Activated CD4-positive, alpha-beta T cell treated with anti-CD3 and anti-CD28 coated beads, Interleukin-2, amount 50 U/mL, for 48 hours (primary cell): Measurements from ENCODE around the gene METTL25.

Experiments used
- DNase-seq, 2 experiments: peaks; one replicate each; pipeline ENCODE4 v3.0.0-alpha.2; 2020

Gene METTL25

GRCh38 chr12:82474181-82474797, 116.0 kb downstream of the METTL25 start:
- no peak for DNase-seq

DNA sequence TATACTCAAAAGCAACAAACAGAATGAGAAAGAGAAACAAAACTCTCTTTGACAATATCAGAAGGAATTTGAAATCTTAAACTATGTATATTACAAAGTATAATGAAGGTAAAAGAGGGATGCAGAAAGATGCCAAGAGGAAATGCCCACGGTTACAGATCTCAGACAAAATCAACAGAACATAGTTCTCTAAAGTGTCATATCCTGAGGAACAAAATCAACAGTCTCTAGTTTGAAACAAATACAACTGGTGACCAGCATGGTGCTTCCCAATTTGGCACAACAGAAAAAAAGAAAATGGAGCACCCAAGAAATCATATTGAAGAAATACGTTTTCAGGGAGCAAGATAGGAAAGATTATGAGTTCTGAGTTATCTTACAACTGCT, 116.5 kb downstream of the METTL25 start:
- DNase-seq, result no peak

GRCh38 chr12:82475211-82475610, 116.9 kb downstream of the METTL25 start:
- no peak for DNase-seq

GRCh38 chr12:82476511-82476910, 118.2 kb downstream of the METTL25 start:
- no peak for DNase-seq

GRCh38 chr12:82479511-82479910, 121.2 kb downstream of the METTL25 start:
- no peak for DNase-seq

DNA sequence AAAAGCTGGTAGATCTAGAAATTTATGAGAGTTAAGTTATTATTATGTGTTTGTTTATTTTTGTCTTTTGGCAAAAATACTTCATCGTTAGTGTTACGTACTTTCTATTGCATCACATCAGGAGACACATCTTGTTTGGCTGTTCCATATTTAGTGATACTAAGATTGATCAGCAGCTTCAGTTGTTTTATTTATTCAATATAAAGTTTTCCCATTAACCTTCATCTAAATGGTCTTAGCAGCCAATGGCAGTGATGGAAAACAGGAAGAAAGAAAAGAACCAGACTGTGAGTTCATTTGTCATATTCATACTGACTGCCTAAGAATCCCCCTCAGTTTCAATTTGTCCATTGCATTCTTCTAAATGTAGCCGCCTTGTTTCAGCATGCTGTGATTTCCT, 122.3 kb downstream of the METTL25 start:
- no peak for DNase-seq

DNA sequence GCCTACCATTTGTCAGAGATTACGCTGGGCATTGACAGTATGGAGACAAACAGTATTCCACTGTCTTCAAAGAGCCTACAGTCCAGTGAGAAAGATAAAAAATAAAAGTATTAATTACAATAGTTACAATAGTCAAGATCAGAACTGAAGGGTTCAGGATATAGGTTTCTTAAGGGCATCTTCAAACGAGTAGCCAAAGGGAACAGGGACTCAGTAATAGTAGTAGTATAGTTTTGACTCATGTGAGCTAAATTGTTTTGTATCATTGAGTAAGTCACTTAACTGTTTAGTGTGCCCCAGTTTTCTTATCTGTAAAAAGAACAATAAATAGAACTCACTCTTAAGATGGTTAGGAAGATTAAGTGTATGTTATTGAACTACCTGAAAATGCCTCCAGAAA, 123.6 kb downstream of the METTL25 start:
- no peak for DNase-seq

GRCh38 chr12:82486524-82487235, 128.4 kb downstream of the METTL25 start:
- DNase-seq, result no peak

- DNase-seq, result no peak
Measured at GRCh38 chr12:82504409-82504808, 146.1 kb downstream of the METTL25 start.

DNA sequence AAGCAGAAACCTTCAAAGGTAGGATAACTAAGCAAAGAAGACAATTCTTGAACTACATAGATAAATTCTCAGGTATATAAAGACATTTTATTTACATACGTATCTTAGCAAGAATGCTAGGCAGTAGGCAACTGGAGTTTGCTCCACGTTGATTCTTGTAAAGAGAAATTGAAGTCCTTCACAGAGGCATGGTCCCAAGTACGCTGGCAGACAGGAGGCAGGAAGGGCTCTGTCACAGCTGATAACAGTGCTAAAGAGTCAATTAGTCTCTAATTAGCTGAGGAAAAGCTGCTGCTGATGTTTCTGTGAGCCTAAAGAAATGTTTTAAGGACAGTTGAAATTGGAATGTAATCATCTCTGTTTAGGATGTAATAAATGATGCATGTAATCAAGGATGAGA, 146.8 kb downstream of the METTL25 start:
- DNase-seq, result no peak

DNA sequence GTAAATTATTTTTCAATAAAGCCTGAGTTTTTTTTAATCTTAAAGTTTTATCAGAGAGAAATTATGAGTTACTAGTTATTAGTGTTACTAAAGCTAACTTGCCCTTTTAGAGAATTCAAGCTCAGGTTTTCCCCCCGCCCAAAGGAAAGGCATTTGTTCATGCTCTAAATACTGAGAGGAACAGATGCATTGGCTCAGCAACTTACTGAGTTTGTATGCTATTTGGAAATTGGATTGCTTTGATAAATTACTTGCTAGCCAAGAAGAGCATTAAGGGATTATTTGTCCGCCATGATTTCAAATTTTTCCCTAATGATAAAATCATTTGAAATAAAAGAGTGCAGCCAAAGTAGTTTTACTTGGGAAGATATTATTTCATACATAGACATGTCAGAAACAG, 149.4 kb downstream of the METTL25 start:
- DNase-seq, result no peak

- no peak for DNase-seq
Measured at GRCh38 chr12:82510386-82510785, 152.1 kb downstream of the METTL25 start.

DNA sequence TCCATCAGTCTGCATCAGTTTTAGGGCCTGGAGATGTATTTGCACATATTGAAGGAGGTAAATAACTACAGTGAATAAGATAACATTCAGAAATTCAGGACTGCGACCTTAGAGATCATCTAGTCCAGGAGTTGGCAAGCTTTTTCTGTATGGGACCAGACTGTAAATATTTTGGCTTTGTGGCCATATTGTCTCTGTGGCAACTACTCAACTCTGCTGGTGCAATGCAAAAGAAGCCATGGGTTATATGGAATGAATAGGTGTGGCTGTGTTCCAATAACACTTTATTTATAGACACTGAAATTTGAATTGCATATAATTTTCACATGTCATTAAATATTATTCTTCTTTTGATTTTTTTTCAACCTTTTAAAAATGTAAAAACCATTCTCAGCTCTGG, 156.6 kb downstream of the METTL25 start:
- DNase-seq, result no peak

DNA sequence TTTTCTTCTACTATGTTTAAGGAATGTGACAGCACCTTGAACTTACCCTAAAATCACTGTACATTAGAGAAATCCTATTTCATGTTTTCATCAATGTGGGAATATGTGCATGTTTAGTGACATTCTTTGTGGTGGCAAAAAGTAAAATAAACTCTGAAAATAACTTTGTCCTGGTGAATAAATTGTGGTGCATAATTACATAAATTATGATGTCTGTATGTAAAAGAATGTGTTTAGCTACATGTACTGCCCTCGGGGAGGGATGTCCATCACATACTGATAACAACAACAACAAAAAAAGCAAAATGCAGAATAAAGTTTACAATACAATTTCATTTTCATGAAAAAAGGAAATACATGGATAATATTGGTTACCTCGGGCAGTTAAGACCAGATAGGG, 157.3 kb downstream of the METTL25 start:
- DNase-seq, result no peak

- DNase-seq, result no peak
Measured at GRCh38 chr12:82517027-82517426, 158.7 kb downstream of the METTL25 start.

DNA sequence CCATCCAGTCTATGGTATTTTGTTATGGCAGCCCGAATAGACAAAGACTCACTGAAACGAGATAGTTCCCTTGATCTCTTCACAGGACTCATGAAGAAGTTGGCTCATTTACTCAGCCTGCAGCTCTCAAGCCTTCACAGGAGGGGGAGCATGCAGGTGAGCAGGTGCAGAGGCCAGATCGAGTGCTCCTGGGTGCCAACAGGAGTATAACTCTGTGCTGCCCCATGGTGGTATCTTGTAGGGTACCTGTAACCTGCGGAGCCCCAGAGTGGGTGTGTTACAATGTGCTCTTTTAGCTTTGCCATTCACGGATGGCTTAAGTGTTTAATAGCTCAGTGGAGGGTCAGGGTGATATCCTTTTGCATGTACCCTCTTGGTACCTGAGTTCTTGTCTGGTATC, 159.5 kb downstream of the METTL25 start:
- no peak for DNase-seq

DNA sequence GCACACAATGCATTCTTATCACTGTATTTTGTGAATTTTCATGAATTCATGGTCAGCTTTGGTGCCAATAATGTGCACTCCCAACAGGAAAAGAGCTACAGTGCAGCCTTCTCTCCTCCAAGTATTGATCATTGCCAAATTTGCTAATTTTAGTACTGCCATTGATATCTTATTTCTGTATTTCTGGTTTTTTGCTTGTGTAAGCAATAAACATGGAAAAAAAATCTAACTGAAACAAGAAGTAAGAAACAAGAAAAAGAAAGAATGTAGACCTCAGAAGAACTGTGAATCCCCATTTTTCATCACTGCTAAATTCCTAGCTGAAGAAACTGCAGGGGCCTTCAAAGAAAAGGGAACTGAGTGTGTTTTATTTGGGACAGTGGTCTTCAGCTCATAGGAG, 161.2 kb downstream of the METTL25 start:
- no peak for DNase-seq

DNA sequence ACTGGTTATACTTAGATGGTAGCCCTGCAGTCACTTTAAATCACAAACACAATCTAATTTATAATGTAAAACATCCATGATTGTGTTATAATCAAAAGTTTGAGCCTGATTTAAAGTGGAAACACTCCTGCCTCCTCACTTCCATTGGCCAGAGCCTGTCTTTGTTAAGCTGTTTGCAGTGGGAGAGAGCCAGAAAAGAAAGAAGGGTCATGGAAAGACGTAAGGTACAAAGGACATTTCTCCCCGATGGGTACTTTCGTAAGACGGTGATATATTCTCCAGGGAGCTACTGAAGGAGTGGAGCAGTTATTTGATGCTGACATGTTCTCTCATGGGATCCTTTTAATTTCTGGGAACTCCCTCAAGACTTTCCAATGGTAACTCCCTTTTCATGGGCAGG, 164.0 kb downstream of the METTL25 start:
- DNase-seq, result no peak

GRCh38 chr12:82522762-82523161, 164.4 kb downstream of the METTL25 start:
- DNase-seq, result no peak

DNA sequence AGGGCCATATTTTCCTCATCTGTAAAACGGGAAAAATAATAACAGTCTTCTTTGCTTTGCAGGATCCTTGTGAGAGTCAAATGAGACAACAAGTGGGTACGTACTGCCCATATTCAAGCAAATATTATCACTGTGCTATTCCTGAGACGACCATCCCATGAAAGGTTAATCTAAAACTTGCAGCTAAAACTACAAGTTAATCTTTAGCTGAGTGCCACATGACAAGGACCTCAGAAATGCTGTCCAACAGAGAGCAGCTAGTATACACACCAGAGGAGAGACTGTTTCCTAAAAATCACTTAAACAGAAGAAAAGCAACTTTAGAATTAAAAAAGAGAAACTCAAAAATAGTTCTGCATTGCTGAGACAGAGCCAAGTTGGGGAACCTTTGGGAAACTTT, 165.7 kb downstream of the METTL25 start:
- DNase-seq, result no peak

- no peak for DNase-seq
Measured at GRCh38 chr12:82524641-82525040, 166.3 kb downstream of the METTL25 start.

DNA sequence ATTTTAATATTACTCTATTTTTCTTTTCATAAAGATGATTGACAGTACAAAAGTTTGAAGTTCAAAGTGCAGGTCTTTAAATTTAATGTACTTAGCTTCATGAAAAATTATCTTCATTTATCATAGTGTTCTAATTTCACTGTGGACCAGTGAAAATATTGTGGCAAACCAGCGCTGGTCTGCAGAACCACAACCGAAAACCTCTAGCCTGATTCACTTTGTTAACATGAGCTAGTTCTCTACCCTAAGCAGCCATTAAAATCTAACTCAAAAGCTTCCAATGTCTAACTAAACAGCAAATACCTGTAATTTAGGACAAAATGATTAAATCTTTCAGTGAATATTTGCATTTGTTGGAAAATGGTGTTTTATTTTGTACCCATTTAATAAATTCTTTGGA, 167.3 kb downstream of the METTL25 start:
- DNase-seq, result no peak

GRCh38 chr12:82527165-82527780, 168.9 kb downstream of the METTL25 start:
- DNase-seq, result peak; percentile 11 to 13
